Kidney epithelial cell (primary cell): Measurements from ENCODE around the gene COBL. TPM values are rescaled to one million over a fixed set of nuclear protein-coding genes. Genes with fewer than 3 reads are reported as not detected.

ENCODE experiments used
- DNase-seq: peaks from one replicate; pipeline ENCODE4 v3.0.0-alpha.2; 2010; ENCODE audit warnings: low read depth
- H3K27me3 ChIP-seq: 2 replicates; pipeline ENCODE4 v1.6.0; 2011; ENCODE audit warnings: low read length; ENCODE audit not compliant: control insufficient read depth, insufficient read depth
- H3K36me3 ChIP-seq: 2 replicates; pipeline ENCODE4 v1.5.1; 2011; ENCODE audit warnings: low read length; ENCODE audit not compliant: control insufficient read depth, insufficient read depth
- H3K4me3 ChIP-seq: 2 replicates; pipeline ENCODE4 v1.5.1; 2011; ENCODE audit warnings: low read depth, mild to moderate bottlenecking, control low read depth, low read length
- total RNA-seq: library from RNA; depleted of rRNA; stranded (reverse); fragments of >200 nt; gene quantifications from 2 replicates; pipeline ENCODE4 v1.2.3, GENCODE V29; 2015
- TF ChIP-seq, protein P1 (sequence below): IDR thresholded peaks from 2 replicates; pipeline ENCODE4 v1.5.1; 2011; ENCODE audit warnings: mild to moderate bottlenecking, moderate library complexity, low read length, control low read depth, inconsistent platforms; ENCODE audit not compliant: insufficient read depth, poor library complexity, severe bottlenecking

The COBL gene
- total RNA-seq, 1 donor from 2014 or later: 7.1 TPM

DNA sequence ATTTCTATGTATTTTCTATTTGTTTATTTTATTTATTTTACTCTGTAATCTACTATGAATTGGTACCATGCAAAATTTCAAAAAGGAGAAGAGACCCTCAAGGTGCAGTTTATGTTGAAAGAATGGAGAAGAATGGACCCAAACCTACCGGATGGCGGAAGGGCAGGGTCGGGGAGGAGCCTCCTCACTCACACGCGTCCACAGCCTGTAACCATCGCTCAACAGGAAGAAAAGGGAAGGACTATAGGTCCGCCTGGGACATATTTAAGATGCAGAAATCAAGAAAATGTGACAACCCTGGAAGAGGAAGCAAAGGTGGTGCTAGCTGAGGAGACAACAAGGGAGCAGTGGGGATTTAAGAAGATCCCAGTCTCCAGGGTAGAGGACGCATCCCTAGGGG is 158.4 kb downstream of the COBL start:
- no peaks in the 10 kb centered on the region for H3K36me3 ChIP-seq
- DNase-seq: no peak
- TF ChIP-seq, protein P1, sequence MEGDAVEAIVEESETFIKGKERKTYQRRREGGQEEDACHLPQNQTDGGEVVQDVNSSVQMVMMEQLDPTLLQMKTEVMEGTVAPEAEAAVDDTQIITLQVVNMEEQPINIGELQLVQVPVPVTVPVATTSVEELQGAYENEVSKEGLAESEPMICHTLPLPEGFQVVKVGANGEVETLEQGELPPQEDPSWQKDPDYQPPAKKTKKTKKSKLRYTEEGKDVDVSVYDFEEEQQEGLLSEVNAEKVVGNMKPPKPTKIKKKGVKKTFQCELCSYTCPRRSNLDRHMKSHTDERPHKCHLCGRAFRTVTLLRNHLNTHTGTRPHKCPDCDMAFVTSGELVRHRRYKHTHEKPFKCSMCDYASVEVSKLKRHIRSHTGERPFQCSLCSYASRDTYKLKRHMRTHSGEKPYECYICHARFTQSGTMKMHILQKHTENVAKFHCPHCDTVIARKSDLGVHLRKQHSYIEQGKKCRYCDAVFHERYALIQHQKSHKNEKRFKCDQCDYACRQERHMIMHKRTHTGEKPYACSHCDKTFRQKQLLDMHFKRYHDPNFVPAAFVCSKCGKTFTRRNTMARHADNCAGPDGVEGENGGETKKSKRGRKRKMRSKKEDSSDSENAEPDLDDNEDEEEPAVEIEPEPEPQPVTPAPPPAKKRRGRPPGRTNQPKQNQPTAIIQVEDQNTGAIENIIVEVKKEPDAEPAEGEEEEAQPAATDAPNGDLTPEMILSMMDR: no peak
- no peak overlapping the region for H3K4me3 ChIP-seq
- peaks cover 5% of the 10 kb centered on the region for H3K27me3 ChIP-seq

DNA sequence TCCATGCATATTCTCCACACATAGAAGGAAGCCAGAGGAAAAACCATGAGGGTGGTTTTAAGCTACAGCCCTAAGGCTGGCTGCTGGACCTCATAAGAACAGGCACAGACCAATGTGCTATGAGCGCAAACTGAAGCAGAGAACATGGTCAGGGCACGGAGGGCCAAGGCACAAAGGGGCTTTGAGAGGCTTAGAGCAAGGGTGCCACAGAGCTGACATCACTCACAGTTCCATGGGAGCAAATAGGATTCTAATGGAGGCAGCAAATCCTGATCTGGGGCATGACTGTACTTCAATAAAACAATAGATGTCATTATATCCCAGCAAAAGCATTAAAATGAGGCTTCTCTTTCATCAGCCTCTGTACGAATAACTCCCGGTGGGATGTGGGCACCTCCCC is 162.4 kb downstream of the COBL start:
- Histone ChIP-seq H3K4me3 (no peak overlapping the region), H3K27me3 (peaks cover 5% of the 10 kb centered on the region), H3K36me3 (no peaks in the 10 kb centered on the region)
- DNase-seq: no peak
- TF ChIP-seq, protein P1: no peak

DNA sequence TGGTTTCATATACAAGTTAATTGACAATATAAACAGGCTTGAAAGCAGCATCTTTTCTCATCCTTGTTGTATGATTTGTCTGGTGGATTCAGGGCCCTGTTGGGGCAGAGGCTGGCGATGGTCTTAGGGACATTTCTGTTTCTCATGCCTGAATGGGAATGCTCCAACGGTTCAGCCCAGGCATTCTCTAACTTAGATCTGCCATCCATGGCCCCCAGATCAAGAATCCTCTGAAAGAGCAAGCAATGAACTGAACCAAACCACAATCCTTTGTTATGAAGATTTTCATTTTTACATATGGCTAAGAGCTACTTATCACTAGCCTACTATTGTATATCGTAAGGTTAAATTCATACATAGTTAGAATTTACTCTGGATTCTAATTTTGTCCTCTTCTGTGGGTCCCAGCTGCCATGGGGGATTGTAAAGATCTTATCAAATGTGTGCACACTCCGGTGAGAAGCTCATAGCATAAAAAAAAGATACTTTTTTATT is 163.9 kb downstream of the COBL start:
- no peak for DNase-seq
- TF ChIP-seq, protein P1: no peak

DNA sequence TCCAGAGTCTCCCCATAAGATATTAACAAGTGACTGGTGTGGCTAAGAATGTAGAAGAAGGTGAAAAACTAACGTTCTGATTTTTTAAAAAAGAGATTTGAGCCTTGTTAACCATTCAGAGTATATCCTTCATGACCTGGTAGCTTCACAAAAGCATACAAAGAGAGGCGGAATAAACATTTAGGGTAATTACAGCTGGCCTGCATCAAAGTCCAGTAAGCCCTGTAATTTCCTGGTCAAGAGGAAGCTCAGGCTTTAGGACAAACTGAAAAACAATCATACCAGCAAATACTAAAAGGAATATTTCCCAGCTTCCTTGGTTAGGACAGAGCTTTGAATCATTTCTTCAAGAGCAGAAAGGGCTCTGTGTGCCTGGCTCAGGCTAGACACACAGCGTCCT is 165.2 kb downstream of the COBL start:
- DNase-seq: no peak
- no peak overlapping the region for H3K4me3 ChIP-seq
- TF ChIP-seq, protein P1: no peak
- H3K36me3 ChIP-seq: no peaks in the 10 kb centered on the region
- no peaks in the 10 kb centered on the region for H3K27me3 ChIP-seq

More for the DNA sequence above, 163.9 kb downstream of the COBL start:
- H3K36me3 ChIP-seq: no peaks in the 10 kb centered on the region
- no peak overlapping the region for H3K4me3 ChIP-seq
- H3K27me3 ChIP-seq: no peaks in the 10 kb centered on the region

DNA sequence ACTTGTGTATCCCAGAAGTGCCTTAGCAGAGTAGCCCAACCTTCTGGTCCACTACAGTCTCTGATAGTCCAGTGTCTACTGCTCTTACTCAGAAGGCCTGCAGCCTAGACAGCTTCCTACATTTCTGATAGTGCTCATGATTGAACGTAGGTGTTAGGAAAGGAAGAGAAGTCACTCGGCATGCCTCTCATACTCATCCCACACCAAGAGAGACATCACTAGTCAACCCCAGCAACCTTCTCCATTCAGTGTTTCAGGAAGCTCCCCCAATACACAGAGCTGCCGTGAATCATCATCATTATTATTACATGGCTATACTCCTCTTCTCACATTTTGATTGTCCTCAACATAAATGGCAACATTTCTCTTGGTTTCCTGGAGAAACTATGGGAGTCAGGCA is 166.4 kb downstream of the COBL start:
- DNase-seq: no peak
- no peaks in the 10 kb centered on the region for H3K36me3 ChIP-seq
- H3K27me3 ChIP-seq: no peaks in the 10 kb centered on the region
- no peak overlapping the region for H3K4me3 ChIP-seq
- TF ChIP-seq, protein P1: no peak

DNA sequence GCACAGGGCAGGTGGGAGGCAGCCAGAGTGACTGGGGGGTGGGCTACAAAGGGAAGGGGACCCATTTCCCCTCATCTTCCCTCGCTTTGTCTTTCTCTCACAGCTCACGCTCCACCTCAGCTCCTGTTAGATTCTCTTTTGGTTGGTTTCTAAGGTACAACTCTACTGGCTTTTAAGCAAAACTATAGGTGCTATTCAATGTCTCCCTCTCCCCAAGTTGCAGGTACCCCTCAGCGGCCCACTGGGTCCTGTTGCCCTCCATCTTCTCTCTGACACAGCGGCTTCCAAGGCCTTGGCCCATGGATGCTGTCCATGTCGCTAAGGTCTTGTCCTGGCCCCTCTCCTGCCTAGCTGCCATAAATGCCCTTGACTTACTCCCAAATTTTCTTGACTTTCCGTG is 168.4 kb downstream of the COBL start:
- DNase-seq: no peak
- Histone ChIP-seq H3K36me3 (no peaks in the 10 kb centered on the region), H3K4me3 (no peak overlapping the region), H3K27me3 (no peaks in the 10 kb centered on the region)
- TF ChIP-seq, protein P1: no peak
